Adrenal gland (tissue), 12 donors: ENCODE data around the gene MYO1E. TPM values are rescaled to one million over a fixed set of nuclear protein-coding genes. Genes with fewer than 3 reads are reported as not detected.

Source experiments
- DNase-seq, 7 donors: peaks; one replicate each; pipeline ENCODE4 v3.0.0-alpha.2; 2019 to 2020
- H3K27ac ChIP-seq, 5 donors: fragments of 200-600 bp; sonication (generic) in 4 of 5; 1 replicate in 3 of 5; 2 replicates in 2 of 5; pipeline versions ENCODE4 v1.5.1 to v1.8.0; 2016 to 2020; ENCODE audit warnings: mild to moderate bottlenecking in 1 of 5
- H3K27me3 ChIP-seq: fragments of 200-600 bp; 2 replicates; pipeline ENCODE4 v1.8.0; 2021
- H3K36me3 ChIP-seq, 2 donors: fragments of 200-600 bp; replicated peaks in 1 of 2; 1 replicate in 1 of 2; 2 replicates in 1 of 2; pipeline versions ENCODE4 v1.5.1 to v1.8.0; 2018 to 2022
- H3K4me1 ChIP-seq, 2 donors: fragments of 200-600 bp; replicated peaks in 1 of 2; 1 replicate in 1 of 2; 2 replicates in 1 of 2; pipeline versions ENCODE4 v1.5.1 to v1.8.0; 2018 to 2021
- H3K4me3 ChIP-seq, 4 donors: fragments of 200-600 bp; sonication (generic) in 3 of 4; one replicate each; pipeline ENCODE4 v1.5.1; 2016 to 2018
- H3K9me3 ChIP-seq, 3 donors: fragments of 200-600 bp; sonication (generic) in 1 of 3; replicated peaks in 1 of 3; 1 replicate in 2 of 3; 2 replicates in 1 of 3; pipeline versions ENCODE4 v1.5.1 to v1.8.0; 2016 to 2021
- CTCF ChIP-seq, 6 experiments: fragments of 450-650 bp in 4 of 6; fragments of 200-600 bp in 2 of 6; sonication (generic) in 1 of 6; IDR thresholded peaks; 1 replicate in 5 of 6; 2 replicates in 1 of 6; pipeline versions ENCODE4 v1.5.1 to v1.8.0; 2016 to 2021; ENCODE audit warnings: antibody characterized with exemption in 6 of 6, mild to moderate bottlenecking in 2 of 6, moderate library complexity in 1 of 6
- POLR2A ChIP-seq, 2 donors: fragments of 450-650 bp; IDR thresholded peaks; one replicate each; pipeline ENCODE4 v1.6.1; 2017; ENCODE audit warnings: antibody characterized with exemption in 2 of 2, mild to moderate bottlenecking in 2 of 2, moderate library complexity in 1 of 2
- WGBS, 4 donors: extraction: QIAGEN DNeasy Blood & Tissue Kit in 2 of 4; methylation state at CpG; one replicate each; pipeline versions ENCODE4 v1.1.5 to v1.1.7; 2013 to 2017; 5-methylcytosine and 5-hydroxymethylcytosine counted together
- intact Hi-C, 2 donors: fragments of 100-400 bp; cut with DNase I; formaldehyde crosslinking; loops; one replicate each; pipeline versions ENCODE4 v1.14.1 to v1.15.0; 2022 to 2023
- polyA plus RNA-seq, 3 donors: library from polyadenylated mRNA; stranded (reverse); fragments of 200-250 nt in 2 of 3; fragments of 350-450 nt in 1 of 3; fragmentation: Illumina TruSeq in 1 of 3; extraction: RNeasy Lipid Tissue Mini Kit (QIAGEN cat#74804) in 1 of 3; gene quantifications; one replicate each; pipeline ENCODE4 v1.2.3, GENCODE V29; 2013 to 2014
- total RNA-seq, 9 donors: library from RNA; depleted of rRNA in 4 of 9; stranded (reverse); fragments of >200 nt in 4 of 9; fragments of 120-200 nt in 1 of 9; fragmentation: NEBNext Ultra II Directional in 1 of 9; extraction: Animal tissue kit (Norgen Biotek cat#: 25700) in 1 of 9; gene quantifications; one replicate each; pipeline versions ENCODE4 v1.1.0 to v1.2.4, GENCODE V29; 2013 to 2023
- donor health status: healthy with polysubstance abuse.
- donor health status: Bipolar disorder and iron deficiency.
- donor health status: DM: yes; HTN: yes; CAD: no.
- donor health status: DM: no; HTN: no; CAD: no.
- donor health status: DM: no; HTN: no; CAD: no.
- donor health status: DM: yes; HTN: yes; CAD: no.

The MYO1E gene
- total and polyA plus RNA-seq, 12 donors, result 11.9 to 50.8 (median 26.0) TPM

GRCh38 chr15:59256482-59256881 lies 116.2 kb downstream of the MYO1E start:
- TF ChIP-seq POLR2A (IDR thresholded peaks at IDR 0.05), result no peak
- TF ChIP-seq CTCF (IDR thresholded peaks at IDR 0.05), result no peak
- H3K4me1 ChIP-seq, result no peaks in the 10 kb centered on the region
- H3K36me3 ChIP-seq, result no peaks in the 10 kb centered on the region
- no peak for DNase-seq
- no peaks in the 10 kb centered on the region for H3K27me3 ChIP-seq
- H3K9me3 ChIP-seq, result no peaks in the 10 kb centered on the region
- H3K4me3 ChIP-seq, result no peak overlapping the region
- intact Hi-C loops, result no loop called here
- no peak overlapping the region for H3K27ac ChIP-seq
- 81 to 83% (median 82%) methylated on average over 8 of the region's 8 CpGs for WGBS, 4 donors

- Histone ChIP-seq H3K27me3 (no peaks in the 10 kb centered on the region), H3K4me1 (no peaks in the 10 kb centered on the region), H3K4me3 (no peak overlapping the region), H3K27ac (no peak overlapping the region), H3K36me3 (no peaks in the 10 kb centered on the region), H3K9me3 (no peaks in the 10 kb centered on the region)
- 86 to 88% (median 87%) methylated on average over 7 of the region's 7 CpGs for WGBS, 4 donors
- TF ChIP-seq POLR2A (IDR thresholded peaks at IDR 0.05) (no peak), CTCF (IDR thresholded peaks at IDR 0.05) (no peak)
- intact Hi-C loops, result no loop called here
- DNase-seq, result no peak
Measured at GRCh38 chr15:59255680-59256336, 116.9 kb downstream of the MYO1E start.

GRCh38 chr15:59252137-59252536 lies 120.5 kb downstream of the MYO1E start:
- WGBS, 4 donors, result 93 to 100% (median 97%) methylated on average over 5 of the region's 5 CpGs
- no peak for TF ChIP-seq POLR2A (IDR thresholded peaks at IDR 0.05)
- no peak for TF ChIP-seq CTCF (IDR thresholded peaks at IDR 0.05)
- no peaks in the 10 kb centered on the region for H3K4me1 ChIP-seq
- DNase-seq, result no peak
- intact Hi-C loops, result no loop called here
- H3K9me3 ChIP-seq, result no peaks in the 10 kb centered on the region
- H3K27ac ChIP-seq, result no peak overlapping the region
- no peaks in the 10 kb centered on the region for H3K27me3 ChIP-seq
- H3K4me3 ChIP-seq, result no peak overlapping the region
- no peaks in the 10 kb centered on the region for H3K36me3 ChIP-seq

- WGBS, 4 donors, result 72 to 81% (median 76%) methylated on average over 7 of the region's 7 CpGs
- H3K9me3 ChIP-seq, result no peaks in the 10 kb centered on the region
- H3K36me3 ChIP-seq, result no peaks in the 10 kb centered on the region
- no peak overlapping the region for H3K27ac ChIP-seq
- H3K27me3 ChIP-seq, result no peaks in the 10 kb centered on the region
- H3K4me3 ChIP-seq, result no peak overlapping the region
- TF ChIP-seq POLR2A (IDR thresholded peaks at IDR 0.05) (no peak), CTCF (IDR thresholded peaks at IDR 0.05) (no peak)
- no peaks in the 10 kb centered on the region for H3K4me1 ChIP-seq
- intact Hi-C loops, result no loop called here
- no peak for DNase-seq
Measured at GRCh38 chr15:59251001-59251845, 121.4 kb downstream of the MYO1E start.
